ENCODE measurements around the gene SPRED2. TPM values are rescaled to one million over a fixed set of nuclear protein-coding genes. Genes with fewer than 3 reads are reported as not detected.

SPRED2 gene
- total and polyA plus RNA-seq, 2 donors from 2014 or later = 8.9 to 42.3 TPM

GRCh38 chr2:65456886-65457285 is 24.5 kb upstream of the SPRED2 start:
- no peaks in the 10 kb centered on the region for H3K4me1 ChIP-seq (ENCODE audit: control insufficient read depth in 2 of 3, insufficient read depth in 2 of 3, low read depth in 1 of 3, low read length in 3 of 3)
- no peak overlapping the region for H3K9ac ChIP-seq (ENCODE audit: low read length in 3 of 3)
- DNase-seq (no peak), FAIRE-seq (no peak)
- intact Hi-C loops (cut with DNase I) = no loop called here
- H3K4me3 ChIP-seq (ENCODE audit: low read length in 3 of 3) = no peak overlapping the region
- H3K36me3 ChIP-seq (ENCODE audit: control insufficient read depth in 2 of 3, insufficient read depth in 3 of 3, low read length in 3 of 3) = no peaks in the 10 kb centered on the region
- H3K27ac ChIP-seq (ENCODE audit: low read depth in 2 of 2, low read length in 2 of 2) = no peak overlapping the region
- no peak for TF ChIP-seq CTCF (IDR thresholded peaks at IDR 0.05; ENCODE audit: borderline replicate concordance, extremely low read depth, insufficient read depth)
- H3K27me3 ChIP-seq (ENCODE audit: control insufficient read depth, insufficient read depth, low read length) = no peaks in the 10 kb centered on the region
- no peaks in the 10 kb centered on the region for H3K9me3 ChIP-seq (ENCODE audit: control insufficient read depth in 2 of 3, insufficient read depth in 1 of 3, low read length in 3 of 3)

GRCh38 chr2:65456064-65456463 is 23.7 kb upstream of the SPRED2 start:
- no peak for DNase-seq
- intact Hi-C loops (cut with DNase I) = no loop called here
- Histone ChIP-seq H3K27me3 (ENCODE audit: control insufficient read depth, insufficient read depth, low read length) (no peaks in the 10 kb centered on the region), H3K9ac (ENCODE audit: low read length in 3 of 3) (no peak overlapping the region), H3K36me3 (ENCODE audit: control insufficient read depth in 2 of 3, insufficient read depth in 3 of 3, low read length in 3 of 3) (no peaks in the 10 kb centered on the region), H3K27ac (ENCODE audit: low read depth in 2 of 2, low read length in 2 of 2) (no peak overlapping the region), H3K4me3 (ENCODE audit: low read length in 3 of 3) (no peak overlapping the region), H3K9me3 (ENCODE audit: control insufficient read depth in 2 of 3, insufficient read depth in 1 of 3, low read length in 3 of 3) (no peaks in the 10 kb centered on the region), H3K4me1 (ENCODE audit: control insufficient read depth in 2 of 3, insufficient read depth in 2 of 3, low read depth in 1 of 3, low read length in 3 of 3) (no peaks in the 10 kb centered on the region)
- no peak for FAIRE-seq
- TF ChIP-seq CTCF (IDR thresholded peaks at IDR 0.05; ENCODE audit: borderline replicate concordance, extremely low read depth, insufficient read depth) = no peak

GRCh38 chr2:65453916-65454315 is 21.5 kb upstream of the SPRED2 start:
- intact Hi-C loops (cut with DNase I) = no loop called here
- H3K9ac ChIP-seq (ENCODE audit: low read length in 3 of 3) = no peak overlapping the region
- no peaks in the 10 kb centered on the region for H3K27me3 ChIP-seq (ENCODE audit: control insufficient read depth, insufficient read depth, low read length)
- H3K27ac ChIP-seq (ENCODE audit: low read depth in 2 of 2, low read length in 2 of 2) = no peak overlapping the region
- H3K4me1 ChIP-seq (ENCODE audit: control insufficient read depth in 2 of 3, insufficient read depth in 2 of 3, low read depth in 1 of 3, low read length in 3 of 3) = no peaks in the 10 kb centered on the region
- no peak for FAIRE-seq
- H3K9me3 ChIP-seq (ENCODE audit: control insufficient read depth in 2 of 3, insufficient read depth in 1 of 3, low read length in 3 of 3) = no peaks in the 10 kb centered on the region
- DNase-seq = no peak
- no peak overlapping the region for H3K4me3 ChIP-seq (ENCODE audit: low read length in 3 of 3)
- no peak for TF ChIP-seq CTCF (IDR thresholded peaks at IDR 0.05; ENCODE audit: borderline replicate concordance, extremely low read depth, insufficient read depth)
- H3K36me3 ChIP-seq (ENCODE audit: control insufficient read depth in 2 of 3, insufficient read depth in 3 of 3, low read length in 3 of 3) = no peaks in the 10 kb centered on the region
